Neuronal stem cell (in vitro differentiated cells): ENCODE data around the gene RPS2.

Experiments
- DNase-seq: peaks from one replicate; pipeline ENCODE4 v3.0.0-alpha.2; 2013; ENCODE audit warnings: low spot score
- H2AFZ ChIP-seq: one replicate; pipeline ENCODE4 v1.6.1; 2013; ENCODE audit warnings: mild to moderate bottlenecking, low read length, inconsistent platforms
- H2AK5ac ChIP-seq: 2 replicates; pipeline ENCODE4 v1.6.1; 2013; ENCODE audit warnings: low read depth, mild to moderate bottlenecking, inconsistent platforms, low read length, moderate library complexity, mixed read lengths
- H2BK120ac ChIP-seq: 2 replicates; pipeline ENCODE4 v1.6.1; 2013; ENCODE audit warnings: low read depth, mild to moderate bottlenecking, inconsistent platforms, low read length, moderate library complexity, mixed read lengths
- H2BK12ac ChIP-seq: one replicate; pipeline ENCODE4 v1.6.1; 2013; ENCODE audit warnings: low read length, inconsistent platforms
- H2BK15ac ChIP-seq: 2 replicates; pipeline ENCODE4 v1.6.1; 2013; ENCODE audit warnings: mild to moderate bottlenecking, low read length, inconsistent platforms, mixed read lengths
- H2BK5ac ChIP-seq: one replicate; pipeline ENCODE4 v1.6.1; 2013; ENCODE audit warnings: inconsistent platforms, mild to moderate bottlenecking, low read length, moderate library complexity
- H3K14ac ChIP-seq: one replicate; pipeline ENCODE4 v1.6.1; 2013; ENCODE audit warnings: low read length, inconsistent platforms
- H3K18ac ChIP-seq: 2 replicates; pipeline ENCODE4 v1.6.1; 2013; ENCODE audit warnings: low read length, inconsistent platforms
- H3K23ac ChIP-seq: 2 replicates; pipeline ENCODE4 v1.6.1; 2013; ENCODE audit warnings: low read depth, mild to moderate bottlenecking, mixed read lengths, low read length, inconsistent platforms; ENCODE audit not compliant: poor library complexity
- H3K27ac ChIP-seq: replicated peaks from 3 replicates; pipeline ENCODE4 v1.5.1; 2013; ENCODE audit warnings: low read length, inconsistent platforms
- H3K27me3 ChIP-seq, 3 experiments: 2 replicates each; pipeline ENCODE4 v1.6.1; 2013; ENCODE audit warnings: low read length in 3 of 3, mild to moderate bottlenecking in 2 of 3, inconsistent platforms in 1 of 3, low read depth in 1 of 3, mixed read lengths in 1 of 3, moderate library complexity in 1 of 3; ENCODE audit not compliant: control insufficient read depth in 3 of 3, insufficient read depth in 3 of 3
- H3K36me3 ChIP-seq, 2 donors: replicated peaks in 1 of 2; 2 replicates each; pipeline ENCODE4 v1.6.1; 2013; ENCODE audit warnings: low read length in 2 of 2; ENCODE audit not compliant: control insufficient read depth in 2 of 2, insufficient read depth in 2 of 2
- H3K4ac ChIP-seq: 2 replicates; pipeline ENCODE4 v1.6.1; 2013; ENCODE audit warnings: inconsistent platforms, mild to moderate bottlenecking, low read length, moderate library complexity
- H3K4me1 ChIP-seq, 2 donors: 1 replicate in 1 of 2; 2 replicates in 1 of 2; pipeline ENCODE4 v1.6.1; 2013; ENCODE audit warnings: low read length in 2 of 2, low read depth in 1 of 2; ENCODE audit not compliant: control insufficient read depth in 2 of 2, insufficient read depth in 1 of 2
- H3K4me2 ChIP-seq: one replicate; pipeline ENCODE4 v1.6.1; 2013; ENCODE audit warnings: mild to moderate bottlenecking, low read length, inconsistent platforms; ENCODE audit not compliant: insufficient read depth, poor library complexity, severe bottlenecking
- H3K4me3 ChIP-seq, 2 donors: 2 replicates each; pipeline ENCODE4 v1.5.1; 2013; ENCODE audit warnings: low read length in 2 of 2, mild to moderate bottlenecking in 2 of 2, inconsistent platforms in 1 of 2, moderate library complexity in 1 of 2
- H3K79me1 ChIP-seq: one replicate; pipeline ENCODE4 v1.6.1; 2013; ENCODE audit warnings: low read depth, mild to moderate bottlenecking, inconsistent platforms, low read length, moderate library complexity
- H3K9ac ChIP-seq: one replicate; pipeline ENCODE4 v1.6.1; 2013; ENCODE audit warnings: mild to moderate bottlenecking, low read depth, low read length, inconsistent platforms; ENCODE audit not compliant: poor library complexity
- H3K9me3 ChIP-seq, 2 donors: replicated peaks in 1 of 2; 2 replicates each; pipeline versions ENCODE3 to v1.6.1; 2013; ENCODE audit warnings: low read length in 2 of 2, mild to moderate bottlenecking in 2 of 2, inconsistent platforms in 1 of 2, low read depth in 1 of 2, mixed read lengths in 1 of 2, moderate library complexity in 1 of 2; ENCODE audit not compliant: control insufficient read depth in 2 of 2, insufficient read depth in 1 of 2
- H4K8ac ChIP-seq: one replicate; pipeline ENCODE4 v1.6.1; 2013; ENCODE audit warnings: low read depth, mild to moderate bottlenecking, inconsistent platforms, low read length, moderate library complexity
- H4K91ac ChIP-seq: one replicate; pipeline ENCODE4 v1.6.1; 2013; ENCODE audit warnings: low read length, low read depth, mild to moderate bottlenecking, inconsistent platforms; ENCODE audit not compliant: poor library complexity
- WGBS, 2 donors: extraction: QIAGEN DNeasy Blood & Tissue Kit; methylation state at CpG; one replicate each; pipeline ENCODE4 v1.1.7; 2013; ENCODE audit warnings: missing lambda C conversion rate in 2 of 2, mixed read lengths in 1 of 2; ENCODE audit not compliant: insufficient read length in 2 of 2, insufficient replicate concordance in 1 of 2; ENCODE audit errors: extremely low coverage in 2 of 2; 5-methylcytosine and 5-hydroxymethylcytosine counted together

RPS2 gene

GRCh38 chr16:1961651-1962067 lies 3.0 kb downstream of the RPS2 start:
- Histone ChIP-seq H3K27ac (no peak overlapping the region), H2BK15ac (no peak overlapping the region), H3K4me1 (peaks cover 14 to 15% of the 10 kb centered on the region in 2 donors), H3K79me1 (peaks cover 18% of the 10 kb centered on the region), H2BK120ac (no peak overlapping the region), H2AFZ (no peak overlapping the region), H2BK12ac (no peak overlapping the region), H3K23ac (no peak overlapping the region), H3K4ac (no peak overlapping the region), H4K91ac (no peak overlapping the region), H3K27me3 (no peaks in the 10 kb centered on the region), H2AK5ac (no peak overlapping the region), H3K18ac (no peak overlapping the region), H3K9me3 (no peaks in the 10 kb centered on the region), H3K4me3 (peak overlapping the region in 1 of 2 donors; percentile 19), H3K36me3 (peaks cover 18 to 36% of the 10 kb centered on the region in 2 donors), H4K8ac (no peak overlapping the region), H3K4me2 (no peak overlapping the region), H3K9ac (no peak overlapping the region), H2BK5ac (no peak overlapping the region), H3K14ac (no peak overlapping the region)
- no peak for DNase-seq
- WGBS, 2 donors = no CpG with 5 or more reads among the region's 6 CpGs

- Histone ChIP-seq H2BK120ac (no peak overlapping the region), H3K23ac (peak overlapping the region; percentile 26), H3K27me3 (no peaks in the 10 kb centered on the region), H2AFZ (no peak overlapping the region), H3K36me3 (peaks cover 18 to 36% of the 10 kb centered on the region in 2 donors), H2BK5ac (no peak overlapping the region), H2BK15ac (no peak overlapping the region), H2BK12ac (no peak overlapping the region), H4K91ac (no peak overlapping the region), H3K79me1 (peaks cover 17% of the 10 kb centered on the region), H3K4ac (no peak overlapping the region), H3K4me1 (peaks cover 13 to 14% of the 10 kb centered on the region in 2 donors), H3K9me3 (no peaks in the 10 kb centered on the region), H3K9ac (peak overlapping the region; percentile 18), H3K14ac (no peak overlapping the region), H3K18ac (no peak overlapping the region), H3K27ac (peak overlapping the region; percentile 18), H2AK5ac (no peak overlapping the region), H4K8ac (no peak overlapping the region), H3K4me2 (no peak overlapping the region), H3K4me3 (peak overlapping the region in 1 of 2 donors; percentile 77)
- no CpG with 5 or more reads among the region's 20 CpGs for WGBS, 2 donors
- DNase-seq = no peak
Observed at GRCh38 chr16:1960665-1961630, 3.7 kb downstream of the RPS2 start.

- Histone ChIP-seq H3K4me3 (peak within 1 kb of the TSS; percentile 77 to 87), H3K23ac (peak within 1 kb of the TSS; percentile 94), H2BK12ac (peak within 1 kb of the TSS; percentile 78), H3K18ac (peak within 1 kb of the TSS; percentile 98), H3K9me3 (no peaks in the 10 kb centered on the region), H3K79me1 (peaks cover 6% of the 10 kb centered on the region), H2BK15ac (peak within 1 kb of the TSS; percentile 50), H3K9ac (peak within 1 kb of the TSS; percentile 95), H3K36me3 (peaks cover 18 to 36% of the 10 kb centered on the region in 2 donors), H4K91ac (no peak within 1 kb of the TSS), H3K27ac (peak within 1 kb of the TSS; percentile 58), H3K4ac (peak within 1 kb of the TSS; percentile 32), H3K14ac (peak within 1 kb of the TSS; percentile 97), H2BK120ac (no peak within 1 kb of the TSS), H3K4me1 (peaks cover 7 to 9% of the 10 kb centered on the region in 2 donors), H2BK5ac (peak within 1 kb of the TSS; percentile 94), H2AK5ac (peak within 1 kb of the TSS; percentile 96), H3K27me3 (no peaks in the 10 kb centered on the region), H2AFZ (peak within 1 kb of the TSS; percentile 94), H3K4me2 (peak within 1 kb of the TSS; percentile 71), H4K8ac (peak within 1 kb of the TSS; percentile 70)
- WGBS, 2 donors = no CpG with 5 or more reads among the region's 79 CpGs
- DNase-seq = peak; percentile 87
Observed at GRCh38 chr16:1959269-1960039, 5.2 kb downstream of the RPS2 start, which contains the start of gene NDUFB10. NDUFB10 (plus strand) TSS chr16:1959538; CDS start chr16:1959625, 87 bp downstream.
